Hepatocyte (in vitro differentiated cells): Measurements from ENCODE around the gene DDX11. TPM values are rescaled to one million over a fixed set of nuclear protein-coding genes. Genes with fewer than 3 reads are reported as not detected.
"Not testable (repeated sequence)": the region's sequence is repeated elsewhere in the genome, so short reads cannot be mapped to it uniquely, and the experiment has no call there.

ENCODE experiments used
- DNase-seq: peaks from one replicate; pipeline ENCODE4 v3.0.0-alpha.2; 2016; ENCODE audit warnings: low spot score
- H2AFZ ChIP-seq: fragments of 200-600 bp; sonication (generic); 2 replicates; pipeline ENCODE4 v1.6.0; 2016; ENCODE audit warnings: antibody characterized with exemption, mild to moderate bottlenecking
- H3K27ac ChIP-seq: fragments of 200-600 bp; sonication (generic); 2 replicates; pipeline ENCODE4 v1.5.1; 2016; ENCODE audit warnings: mild to moderate bottlenecking
- H3K27me3 ChIP-seq: fragments of 200-600 bp; sonication (generic); 2 replicates; pipeline ENCODE4 v1.6.1; 2016
- H3K36me3 ChIP-seq: fragments of 200-600 bp; sonication (generic); replicated peaks from 2 replicates; pipeline ENCODE4 v1.5.1; 2016; ENCODE audit warnings: low read depth; ENCODE audit not compliant: insufficient read depth
- H3K4me1 ChIP-seq: fragments of 200-600 bp; sonication (generic); 2 replicates; pipeline ENCODE4 v1.5.1; 2016; ENCODE audit warnings: mild to moderate bottlenecking, moderate library complexity; ENCODE audit not compliant: insufficient read depth
- H3K4me2 ChIP-seq: fragments of 200-600 bp; sonication (generic); 2 replicates; pipeline ENCODE4 v1.6.0; 2016
- H3K4me3 ChIP-seq: fragments of 200-600 bp; sonication (generic); 2 replicates; pipeline ENCODE4 v1.5.1; 2016; ENCODE audit warnings: mild to moderate bottlenecking
- H3K79me2 ChIP-seq: fragments of 200-600 bp; sonication (generic); 2 replicates; pipeline ENCODE4 v1.6.0; 2017; ENCODE audit warnings: mild to moderate bottlenecking
- H3K9me2 ChIP-seq: fragments of 200-600 bp; sonication (generic); replicated peaks from 2 replicates; pipeline ENCODE4 v1.6.0; 2017; ENCODE audit warnings: mild to moderate bottlenecking; ENCODE audit not compliant: insufficient read depth
- H3K9me3 ChIP-seq: fragments of 200-600 bp; sonication (generic); 2 replicates; pipeline ENCODE4 v1.5.1; 2016; ENCODE audit warnings: low read depth, mild to moderate bottlenecking
- H4K20me1 ChIP-seq: fragments of 200-600 bp; sonication (generic); 2 replicates; pipeline ENCODE4 v1.6.0; 2016; ENCODE audit warnings: mild to moderate bottlenecking; ENCODE audit not compliant: insufficient read depth, poor library complexity, severe bottlenecking
- EZH2 ChIP-seq: fragments of 200-600 bp; sonication (generic); IDR thresholded peaks from 2 replicates; pipeline ENCODE4 v1.6.1; 2016; ENCODE audit warnings: antibody characterized with exemption, mild to moderate bottlenecking, borderline replicate concordance
- EZH2phosphoT487 ChIP-seq: fragments of 200-600 bp; sonication (generic); IDR thresholded peaks from one replicate; pipeline ENCODE4 v1.6.1; 2018; ENCODE audit warnings: antibody characterized with exemption, mild to moderate bottlenecking, low read depth, moderate library complexity; ENCODE audit not compliant: unreplicated experiment, severe bottlenecking
- WGBS: methylation state at CpG from one replicate; pipeline ENCODE4 v1.1.6; 2016; ENCODE audit warnings: low lambda C conversion rate; ENCODE audit errors: missing lambda C conversion rate; 5-methylcytosine and 5-hydroxymethylcytosine counted together
- polyA plus RNA-seq: library from polyadenylated mRNA; unstranded; fragments of >200 nt; fragmentation: Nextera tagmentation; extraction: Ambion mirVana; gene quantifications from 2 replicates; pipeline ENCODE4 v1.2.1, GENCODE V29; 2016
- total RNA-seq: library from RNA; depleted of rRNA; stranded (reverse); fragments of >200 nt; gene quantifications from 2 replicates; pipeline ENCODE4 v1.2.3, GENCODE V29; 2014
- TF ChIP-seq, protein P1 (sequence below): fragments of 200-600 bp; sonication (generic); IDR thresholded peaks from 2 replicates; pipeline ENCODE4 v1.5.1; 2016; ENCODE audit warnings: antibody characterized with exemption, mild to moderate bottlenecking; ENCODE audit not compliant: poor library complexity

The DDX11 gene
- total and polyA plus RNA-seq, 2 experiments from 2014 or later = 24.8 to 29.7 TPM

GRCh38 chr12:31105668-31106067 lies 32.0 kb downstream of the DDX11 start:
- Histone ChIP-seq H4K20me1 (no peaks in the 10 kb centered on the region), H3K36me3 (no peaks in the 10 kb centered on the region), H2AFZ (no peak overlapping the region), H3K27me3 (no peaks in the 10 kb centered on the region), H3K27ac (no peak overlapping the region), H3K79me2 (no peaks in the 10 kb centered on the region), H3K4me3 (no peak overlapping the region), H3K9me3 (no peaks in the 10 kb centered on the region), H3K4me1 (no peaks in the 10 kb centered on the region), H3K4me2 (no peak overlapping the region), H3K9me2 (no peaks in the 10 kb centered on the region)
- 92% methylated on average over 8 of the region's 8 CpGs for WGBS
- TF ChIP-seq EZH2 (no peak), EZH2phosphoT487 (no peak)
- DNase-seq = no peak

GRCh38 chr12:31106101-31106803 lies 32.6 kb downstream of the DDX11 start:
- H3K4me2 ChIP-seq = no peak overlapping the region
- H2AFZ ChIP-seq = no peak overlapping the region
- DNase-seq = no peak
- no peak overlapping the region for H3K4me3 ChIP-seq
- H3K36me3 ChIP-seq = no peaks in the 10 kb centered on the region
- no peaks in the 10 kb centered on the region for H4K20me1 ChIP-seq
- H3K79me2 ChIP-seq = no peaks in the 10 kb centered on the region
- no peaks in the 10 kb centered on the region for H3K4me1 ChIP-seq
- no peaks in the 10 kb centered on the region for H3K9me2 ChIP-seq
- no peaks in the 10 kb centered on the region for H3K27me3 ChIP-seq
- H3K27ac ChIP-seq = no peak overlapping the region
- no peaks in the 10 kb centered on the region for H3K9me3 ChIP-seq
- TF ChIP-seq, protein P1, sequence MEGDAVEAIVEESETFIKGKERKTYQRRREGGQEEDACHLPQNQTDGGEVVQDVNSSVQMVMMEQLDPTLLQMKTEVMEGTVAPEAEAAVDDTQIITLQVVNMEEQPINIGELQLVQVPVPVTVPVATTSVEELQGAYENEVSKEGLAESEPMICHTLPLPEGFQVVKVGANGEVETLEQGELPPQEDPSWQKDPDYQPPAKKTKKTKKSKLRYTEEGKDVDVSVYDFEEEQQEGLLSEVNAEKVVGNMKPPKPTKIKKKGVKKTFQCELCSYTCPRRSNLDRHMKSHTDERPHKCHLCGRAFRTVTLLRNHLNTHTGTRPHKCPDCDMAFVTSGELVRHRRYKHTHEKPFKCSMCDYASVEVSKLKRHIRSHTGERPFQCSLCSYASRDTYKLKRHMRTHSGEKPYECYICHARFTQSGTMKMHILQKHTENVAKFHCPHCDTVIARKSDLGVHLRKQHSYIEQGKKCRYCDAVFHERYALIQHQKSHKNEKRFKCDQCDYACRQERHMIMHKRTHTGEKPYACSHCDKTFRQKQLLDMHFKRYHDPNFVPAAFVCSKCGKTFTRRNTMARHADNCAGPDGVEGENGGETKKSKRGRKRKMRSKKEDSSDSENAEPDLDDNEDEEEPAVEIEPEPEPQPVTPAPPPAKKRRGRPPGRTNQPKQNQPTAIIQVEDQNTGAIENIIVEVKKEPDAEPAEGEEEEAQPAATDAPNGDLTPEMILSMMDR = no peak
- TF ChIP-seq EZH2 = no peak
- 93% methylated on average over 10 of the region's 10 CpGs for WGBS

DNA sequence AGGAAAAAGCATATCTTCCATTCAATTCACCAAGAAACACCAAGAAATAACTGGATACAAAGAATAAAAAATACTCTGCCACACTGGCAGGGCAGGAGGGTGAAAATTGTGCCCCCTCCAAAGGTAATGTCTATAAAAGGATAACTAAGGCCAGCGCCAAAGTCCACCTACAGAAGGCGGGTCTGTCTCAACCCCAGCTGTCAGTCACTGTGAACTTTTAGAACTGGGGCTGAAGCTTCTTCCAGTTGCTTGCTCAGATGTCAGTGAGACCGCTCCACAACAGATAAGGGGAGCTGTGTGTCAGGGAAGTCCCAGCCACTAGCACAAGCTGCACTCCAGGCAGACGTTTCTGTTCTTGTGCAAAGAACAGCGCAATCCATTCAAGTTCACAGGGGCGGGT lies 36.1 kb downstream of the DDX11 start:
- DNase-seq, H3K36me3 ChIP-seq, H3K79me2 ChIP-seq, H3K27ac ChIP-seq, H3K4me2 ChIP-seq, H3K4me1 ChIP-seq, H3K9me2 ChIP-seq, H3K27me3 ChIP-seq, H3K9me3 ChIP-seq, H3K4me3 ChIP-seq, H4K20me1 ChIP-seq, H2AFZ ChIP-seq: not testable (repeated sequence)
- 55% methylated on average over 6 of the region's 6 CpGs for WGBS

DNA sequence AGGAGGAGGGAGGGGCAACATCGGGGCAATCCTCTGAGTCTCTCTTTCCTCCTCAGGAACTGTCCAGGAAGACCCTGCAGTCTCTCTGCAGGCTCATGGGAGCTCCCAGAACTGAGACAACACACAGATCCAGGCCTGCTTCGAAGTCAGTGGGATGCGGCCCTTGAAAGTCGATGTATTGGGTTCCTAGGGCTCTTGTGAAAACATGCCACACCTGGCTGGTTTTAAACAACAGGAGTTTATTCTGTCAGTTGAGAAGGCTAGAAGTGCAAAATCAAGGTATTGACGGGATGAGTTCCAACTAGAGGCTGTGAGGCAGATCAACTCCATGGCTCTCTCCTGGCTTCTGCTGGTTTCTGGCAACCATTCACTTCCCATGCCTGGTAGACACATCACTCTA lies 36.6 kb downstream of the DDX11 start:
- not testable (repeated sequence) for H3K9me3 ChIP-seq, H3K79me2 ChIP-seq, H3K9me2 ChIP-seq, DNase-seq, H3K4me3 ChIP-seq, H4K20me1 ChIP-seq, H3K4me1 ChIP-seq, H3K27ac ChIP-seq, H3K27me3 ChIP-seq, H2AFZ ChIP-seq, H3K4me2 ChIP-seq, H3K36me3 ChIP-seq
- WGBS = 84% methylated on average over 5 of the region's 5 CpGs

- H3K36me3 ChIP-seq, H3K9me3 ChIP-seq, H3K9me2 ChIP-seq, H3K4me1 ChIP-seq, H3K27ac ChIP-seq, H3K4me2 ChIP-seq, H3K4me3 ChIP-seq, H2AFZ ChIP-seq, DNase-seq, H4K20me1 ChIP-seq, H3K79me2 ChIP-seq: not testable (repeated sequence)
- WGBS = 95% methylated on average over 3 of the region's 3 CpGs
- peaks cover 35% of the 10 kb centered on the region for H3K27me3 ChIP-seq
Observed at GRCh38 chr12:31115092-31115601, 41.5 kb downstream of the DDX11 start.

DNA sequence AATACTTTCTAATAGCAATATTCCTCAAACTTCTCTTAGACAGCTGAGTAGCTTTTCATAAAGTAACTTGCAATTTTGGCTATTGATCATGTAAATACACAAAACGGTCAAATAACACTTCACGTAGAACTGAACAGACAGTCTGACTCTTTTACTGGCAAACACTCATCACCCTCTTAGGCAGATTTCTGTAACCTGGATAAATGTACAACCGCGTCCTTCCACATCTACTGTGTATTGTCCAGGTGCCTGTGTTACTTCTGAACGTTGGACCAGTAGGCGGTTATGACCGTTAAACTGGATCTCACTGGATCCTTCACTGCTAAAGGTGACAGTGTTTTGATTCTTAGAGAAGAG lies 43.2 kb downstream of the DDX11 start:
- H2AFZ ChIP-seq = peak overlapping the region; percentile 74

More for the DNA sequence above, 43.2 kb downstream of the DDX11 start:
- WGBS = 26% methylated on average over 7 of the region's 7 CpGs
- H3K79me2 ChIP-seq, H3K4me3 ChIP-seq, DNase-seq, H3K9me2 ChIP-seq, H3K9me3 ChIP-seq, H3K4me1 ChIP-seq, H4K20me1 ChIP-seq, H3K36me3 ChIP-seq, H3K27ac ChIP-seq: not testable (repeated sequence)
- H3K4me2 ChIP-seq = peak overlapping the region; percentile 99
- H3K27me3 ChIP-seq = peaks cover 35% of the 10 kb centered on the region
